ENCODE results near the gene HOXD3. TPM values are rescaled to one million over a fixed set of nuclear protein-coding genes. Genes with fewer than 3 reads are reported as not detected.

The HOXD3 gene
- total and polyA plus RNA-seq, 4 donors, result not detected

GRCh38 chr2:176173567-176174381 lies 16.7 kb downstream of the HOXD3 start:
- H3K4me3 ChIP-seq (ENCODE audit: low read depth in 1 of 3, low read length in 3 of 3), result no peak overlapping the region
- peaks cover 0 to 10% (median 0%) of the 10 kb centered on the region in 4 donors for H3K9me3 ChIP-seq (ENCODE audit: control insufficient read depth in 4 of 4, low read length in 3 of 4)
- no peak overlapping the region for H3K27ac ChIP-seq (ENCODE audit: low read depth in 1 of 2, low read length in 2 of 2)
- TF ChIP-seq ATF3 (IDR thresholded peaks at IDR 0.05), result no peak
- TF ChIP-seq MAX (IDR thresholded peaks at IDR 0.05), result no peak
- TF ChIP-seq HNF4A (conservative IDR thresholded peaks at IDR 0.05), result no peak
- TF ChIP-seq SP1 (IDR thresholded peaks at IDR 0.05), result no peak
- TF ChIP-seq FOXA1 (IDR thresholded peaks at IDR 0.05), result no peak
- no peak for TF ChIP-seq GABPA (IDR thresholded peaks at IDR 0.05 in 1 of 2, conservative IDR thresholded peaks at IDR 0.05 in 1 of 2)
- no peak for TF ChIP-seq RXRA (IDR thresholded peaks at IDR 0.05)
- TF ChIP-seq HNF4G (IDR thresholded peaks at IDR 0.05), result no peak
- no peak for TF ChIP-seq RAD21 (IDR thresholded peaks at IDR 0.05)
- no peak for TF ChIP-seq REST (IDR thresholded peaks at IDR 0.05)
- no peak for TF ChIP-seq JUND (IDR thresholded peaks at IDR 0.05)
- no peak for TF ChIP-seq YY1 (IDR thresholded peaks at IDR 0.05)
- TF ChIP-seq CTCF (IDR thresholded peaks at IDR 0.05; ENCODE audit: low read depth, low read length, missing input control), result no peak
- no peak for TF ChIP-seq FOXA2 (IDR thresholded peaks at IDR 0.05)
- no peak for TF ChIP-seq TAF1 (conservative IDR thresholded peaks at IDR 0.05)
- no peak for TF ChIP-seq NR2F2 (IDR thresholded peaks at IDR 0.05)
- TF ChIP-seq EGR1 (IDR thresholded peaks at IDR 0.05; ENCODE audit: low read depth in 2 of 2), result no peak
- no peak for DNase-seq (ENCODE audit: low spot score)
- H3K4me1 ChIP-seq (ENCODE audit: control insufficient read depth in 4 of 4, insufficient read depth in 4 of 4, low read length in 3 of 4), result peaks cover 0 to 16% (median 9%) of the 10 kb centered on the region in 4 donors
- 13% methylated on average over 7 of the region's 7 CpGs for WGBS
- no peaks in the 10 kb centered on the region for H3K36me3 ChIP-seq (ENCODE audit: control insufficient read depth in 4 of 4, insufficient read depth in 3 of 4, low read depth in 1 of 4, low read length in 3 of 4)
- no peak overlapping the region for H3K9ac ChIP-seq (ENCODE audit: low read depth in 1 of 2, low read length in 2 of 2)
- peaks cover 8 to 44% (median 25%) of the 10 kb centered on the region in 4 donors for H3K27me3 ChIP-seq (ENCODE audit: control insufficient read depth in 4 of 4, insufficient read depth in 4 of 4, low read length in 3 of 4)

GRCh38 chr2:176174382-176174823 lies 17.3 kb downstream of the HOXD3 start:
- no peak for DNase-seq (ENCODE audit: low spot score)
- Histone ChIP-seq H3K27me3 (ENCODE audit: control insufficient read depth in 4 of 4, insufficient read depth in 4 of 4, low read length in 3 of 4) (peaks cover 8 to 42% (median 28%) of the 10 kb centered on the region in 4 donors), H3K27ac (ENCODE audit: low read depth in 1 of 2, low read length in 2 of 2) (no peak overlapping the region), H3K4me1 (ENCODE audit: control insufficient read depth in 4 of 4, insufficient read depth in 4 of 4, low read length in 3 of 4) (peaks cover 0 to 16% (median 9%) of the 10 kb centered on the region in 4 donors), H3K4me3 (ENCODE audit: low read depth in 1 of 3, low read length in 3 of 3) (no peak overlapping the region), H3K9me3 (ENCODE audit: control insufficient read depth in 4 of 4, low read length in 3 of 4) (peaks cover 0 to 10% (median 0%) of the 10 kb centered on the region in 4 donors), H3K36me3 (ENCODE audit: control insufficient read depth in 4 of 4, insufficient read depth in 3 of 4, low read depth in 1 of 4, low read length in 3 of 4) (no peaks in the 10 kb centered on the region), H3K9ac (ENCODE audit: low read depth in 1 of 2, low read length in 2 of 2) (no peak overlapping the region)
- WGBS, result 4% methylated on average over 14 of the region's 14 CpGs
- no peak for TF ChIP-seq GABPA (IDR thresholded peaks at IDR 0.05 in 1 of 2, conservative IDR thresholded peaks at IDR 0.05 in 1 of 2)
- TF ChIP-seq REST (IDR thresholded peaks at IDR 0.05), result no peak
- no peak for TF ChIP-seq FOXA2 (IDR thresholded peaks at IDR 0.05)

All from liver (tissue), 9 donors.